HG02763 (cell line): ENCODE results near the gene PTPRB.

ENCODE experiments used
- ATAC-seq: cut with Tn5 transposase; IDR thresholded peaks from one replicate; pipeline ENCODE4 v1.9.1; 2021; ENCODE audit warnings: mild to moderate bottlenecking, moderate library complexity; ENCODE audit not compliant: unreplicated experiment

Gene PTPRB

GRCh38 chr12:70644861-70645260 lies 7.6 kb upstream of the PTPRB start:
- no peak for ATAC-seq

DNA sequence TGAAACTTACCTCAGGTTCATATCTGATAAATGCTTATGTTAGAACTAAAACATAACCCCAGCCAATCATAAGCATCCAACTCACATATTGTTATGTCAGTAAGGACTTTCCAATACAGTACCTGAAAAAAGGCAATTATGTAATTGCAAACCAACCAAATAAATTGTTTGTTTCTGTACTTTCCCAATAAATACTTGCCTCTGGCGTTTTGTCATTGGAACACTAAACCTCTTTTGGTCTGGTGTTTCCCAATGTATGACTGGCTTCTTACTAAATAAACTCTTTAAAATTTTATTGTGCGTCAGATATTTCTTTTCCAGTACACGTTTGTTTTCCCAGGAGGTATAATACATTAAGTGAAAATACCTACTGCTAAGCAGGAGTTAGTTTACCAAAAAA lies 6.7 kb upstream of the PTPRB start:
- ATAC-seq: no peak

GRCh38 chr12:70641691-70642090 lies 4.5 kb upstream of the PTPRB start:
- ATAC-seq: no peak

DNA sequence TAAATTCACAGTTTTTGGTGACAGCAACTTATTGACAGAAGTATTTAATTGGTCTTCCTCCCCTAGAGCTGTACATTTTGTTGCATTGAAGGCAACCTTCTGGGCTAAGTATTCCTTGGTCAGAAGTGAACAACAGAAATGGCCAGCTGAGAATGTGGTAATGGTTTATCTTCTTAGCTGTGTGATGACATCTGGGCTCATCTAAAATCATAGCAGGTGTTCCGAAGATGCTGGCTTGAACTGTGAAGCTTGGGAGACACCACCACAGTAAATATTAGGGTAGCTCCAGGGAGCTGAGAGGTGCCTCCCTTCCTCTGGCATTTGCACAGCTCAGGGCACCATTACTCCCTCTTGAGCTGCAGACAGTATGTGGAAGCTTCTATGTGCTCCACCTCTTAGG lies 3.7 kb upstream of the PTPRB start:
- no peak for ATAC-seq

DNA sequence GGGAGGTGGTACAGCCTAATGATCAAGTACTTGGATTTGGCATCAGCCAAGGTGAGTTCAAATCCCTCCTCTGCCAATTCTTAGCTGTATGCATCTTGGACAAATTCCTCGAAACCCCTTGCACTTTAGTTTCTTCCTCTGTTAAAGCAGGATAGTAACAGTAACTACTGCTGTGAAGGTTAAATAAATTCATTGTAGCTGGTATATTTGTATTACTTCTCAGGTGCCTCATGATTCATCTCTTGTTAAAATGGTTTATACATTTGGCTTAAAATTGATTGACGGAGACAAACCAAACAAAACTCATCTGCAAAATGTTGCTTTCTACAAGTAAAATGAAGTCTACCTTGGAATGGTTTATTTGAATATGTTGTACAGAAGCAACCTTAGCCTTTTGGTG lies 2.3 kb upstream of the PTPRB start:
- no peak for ATAC-seq

DNA sequence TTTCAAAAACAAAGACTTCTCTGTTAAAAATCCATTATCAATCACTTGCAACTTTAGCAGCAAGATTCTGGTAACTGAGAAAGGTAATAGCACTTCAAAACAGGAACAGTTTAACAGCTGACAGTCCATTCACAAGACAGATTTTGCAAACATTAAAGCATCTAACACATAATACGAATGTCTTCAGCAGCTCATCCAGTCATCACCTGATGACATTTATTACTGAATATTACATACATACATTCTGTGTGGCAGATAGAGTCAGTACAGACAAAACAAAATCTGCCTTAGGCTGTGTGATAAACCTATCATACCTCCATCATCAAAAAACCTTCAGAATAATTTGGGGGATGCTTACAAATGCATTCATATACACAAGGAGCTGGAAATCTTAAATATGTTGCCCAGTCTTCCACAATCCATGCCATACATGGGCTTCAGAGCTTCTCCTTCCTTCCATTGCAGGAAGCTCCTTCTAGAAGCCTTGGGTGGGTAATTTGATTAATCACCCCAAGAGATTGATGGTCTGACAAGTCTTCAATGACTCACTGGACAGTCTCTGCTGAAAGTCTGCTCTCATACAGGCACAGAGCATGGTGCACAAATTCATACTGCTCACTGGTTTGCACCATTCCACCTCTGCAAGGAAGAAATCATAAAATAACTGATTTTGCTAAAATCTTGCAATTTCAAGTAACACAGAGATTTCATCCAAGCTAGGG lies 1.6 kb upstream of the PTPRB start:
- no peak for ATAC-seq

DNA sequence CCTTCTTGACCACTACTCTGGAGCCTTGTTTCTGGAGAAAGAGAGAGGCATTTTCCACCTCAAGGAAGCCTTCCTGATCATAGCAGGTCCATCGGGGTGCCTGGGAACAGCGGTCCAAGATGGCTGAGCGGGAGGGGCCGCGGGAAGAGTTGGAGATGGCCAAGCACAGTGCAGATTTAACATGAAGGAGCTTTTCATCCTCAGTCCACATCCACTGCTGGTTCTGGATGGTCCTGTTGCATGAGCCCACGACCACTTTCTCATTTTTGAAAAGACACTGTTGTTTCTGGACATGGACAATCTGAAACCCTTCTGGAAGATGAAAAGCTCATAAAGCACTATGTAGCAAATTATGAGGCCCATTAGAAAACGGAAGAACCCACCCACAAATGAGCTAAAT lies 1.5 kb downstream of the PTPRB start:
- ATAC-seq: no peak

GRCh38 chr12:70628701-70629480 lies 8.3 kb downstream of the PTPRB start:
- no peak for ATAC-seq

DNA sequence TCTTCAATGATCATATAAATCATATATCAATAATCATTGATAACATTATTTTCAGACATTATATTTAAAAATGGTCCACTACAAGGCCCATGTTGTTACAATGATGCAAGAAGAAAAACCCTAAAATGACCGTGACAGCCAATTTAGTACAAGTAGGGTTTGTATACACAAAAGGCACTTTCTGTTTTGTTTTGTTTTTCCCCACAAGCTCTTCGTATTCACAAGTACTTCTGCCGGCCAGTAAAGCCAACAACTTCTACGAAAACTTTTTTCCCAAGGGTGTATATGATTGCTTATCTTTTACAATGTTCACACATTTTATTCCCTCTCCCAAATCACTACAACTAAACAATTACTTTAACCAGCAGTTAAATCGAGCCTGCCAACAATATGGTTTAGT lies 9.6 kb downstream of the PTPRB start:
- no peak for ATAC-seq

- no peak for ATAC-seq
Observed at GRCh38 chr12:70626180-70626579, 11.0 kb downstream of the PTPRB start.

- no peak for ATAC-seq
Observed at GRCh38 chr12:70619471-70620152, 17.6 kb downstream of the PTPRB start.

- no peak for ATAC-seq
Observed at GRCh38 chr12:70618371-70618770, 18.9 kb downstream of the PTPRB start.

DNA sequence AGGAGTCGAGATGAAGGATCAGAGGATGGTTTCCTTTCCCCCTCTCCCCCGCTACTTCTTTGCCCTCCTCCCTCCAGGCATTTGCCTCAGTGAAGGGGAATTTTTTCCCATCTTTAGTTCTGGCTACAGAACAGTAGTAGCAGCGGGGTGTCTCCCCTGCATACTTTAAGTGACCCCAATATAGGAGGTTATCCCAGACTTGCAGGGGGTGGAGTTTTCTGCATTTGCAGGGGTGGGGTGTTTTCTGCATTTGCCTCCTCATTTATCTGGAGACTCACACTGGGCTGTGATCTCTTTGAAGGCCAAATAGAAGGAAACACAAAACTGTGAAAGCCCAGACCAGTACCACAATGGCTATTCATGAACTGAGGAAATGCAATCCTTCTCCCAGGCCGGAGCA lies 19.8 kb downstream of the PTPRB start:
- no peak for ATAC-seq

GRCh38 chr12:70615174-70615866 lies 21.9 kb downstream of the PTPRB start:
- ATAC-seq: no peak

DNA sequence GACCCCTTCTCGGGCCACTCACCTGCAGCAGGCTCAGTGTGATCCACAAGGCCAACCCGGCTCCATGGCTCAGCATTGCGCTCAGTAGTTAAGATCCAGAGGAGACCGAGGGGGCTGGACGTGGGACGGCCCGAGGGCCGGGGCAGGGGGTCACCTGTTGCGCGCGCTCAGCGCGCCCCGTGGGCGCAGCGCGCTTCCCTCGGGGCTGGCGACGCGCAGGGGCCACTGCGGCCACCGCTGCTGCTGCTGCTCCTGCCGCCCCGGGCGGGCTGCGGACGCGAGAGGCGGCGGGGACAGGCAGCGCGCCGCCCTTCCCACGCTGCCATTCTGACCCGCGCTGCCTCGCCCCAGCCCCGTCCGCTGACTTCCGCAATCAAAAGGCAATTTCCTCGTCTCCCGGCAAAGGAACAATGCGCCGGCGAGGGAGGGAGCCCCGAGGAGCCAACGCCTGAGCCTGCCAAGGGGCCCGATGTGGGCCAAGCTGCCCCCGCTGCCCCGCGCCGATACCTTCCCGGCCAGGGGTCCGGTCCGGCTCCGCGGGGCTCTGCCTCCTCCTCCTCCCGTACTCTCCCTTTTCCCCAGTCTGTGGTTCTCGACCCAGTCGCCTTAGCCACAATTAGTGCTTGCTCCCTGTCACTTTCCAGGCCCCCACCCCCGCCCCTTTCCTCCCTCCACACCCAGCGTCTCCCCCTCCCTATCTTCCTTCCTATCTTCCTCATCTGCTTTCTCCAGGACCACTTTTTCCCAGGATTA lies 27.3 kb downstream of the PTPRB start:
- no peak for ATAC-seq

- no peak for ATAC-seq
Observed at GRCh38 chr12:70609203-70609602, 28.0 kb downstream of the PTPRB start.

DNA sequence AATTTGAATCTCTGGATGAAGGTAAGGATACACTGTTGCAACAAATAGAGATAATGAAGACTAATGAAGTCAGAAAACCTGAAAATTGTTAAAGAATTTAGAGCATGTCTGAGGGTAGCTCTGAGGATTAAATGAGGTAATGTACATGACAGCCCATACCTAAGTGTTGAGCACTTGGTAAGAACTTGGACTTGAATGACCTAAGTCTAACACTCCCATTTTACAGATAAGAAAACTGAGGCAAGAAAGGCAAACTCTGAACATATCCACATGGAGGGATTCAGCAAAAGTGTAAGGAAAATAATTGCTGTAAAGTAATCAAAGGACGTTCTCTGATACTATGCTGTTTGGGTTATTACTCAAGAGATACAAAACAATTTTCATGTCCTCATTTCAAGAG lies 29.0 kb downstream of the PTPRB start:
- ATAC-seq: no peak

DNA sequence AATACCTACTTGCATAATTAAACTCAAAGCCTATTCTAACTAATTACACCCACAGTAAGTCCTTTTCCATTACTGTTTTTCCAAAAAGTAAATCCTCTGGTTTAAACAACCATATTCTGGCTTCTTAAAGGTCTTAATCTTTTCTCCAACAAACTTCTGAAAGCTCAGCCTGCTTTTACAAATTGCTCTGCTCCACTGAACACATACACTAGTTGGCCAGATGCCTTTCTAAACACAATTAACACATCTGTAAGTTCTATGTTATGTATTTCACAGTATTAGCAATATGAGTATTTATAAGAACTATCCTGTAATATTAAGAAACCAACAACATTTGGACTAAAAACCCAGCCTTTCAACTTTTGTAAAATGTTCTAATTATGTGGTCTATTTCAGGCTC lies 30.1 kb downstream of the PTPRB start:
- no peak for ATAC-seq

- ATAC-seq: no peak
Observed at GRCh38 chr12:70605976-70606375, 31.3 kb downstream of the PTPRB start.

DNA sequence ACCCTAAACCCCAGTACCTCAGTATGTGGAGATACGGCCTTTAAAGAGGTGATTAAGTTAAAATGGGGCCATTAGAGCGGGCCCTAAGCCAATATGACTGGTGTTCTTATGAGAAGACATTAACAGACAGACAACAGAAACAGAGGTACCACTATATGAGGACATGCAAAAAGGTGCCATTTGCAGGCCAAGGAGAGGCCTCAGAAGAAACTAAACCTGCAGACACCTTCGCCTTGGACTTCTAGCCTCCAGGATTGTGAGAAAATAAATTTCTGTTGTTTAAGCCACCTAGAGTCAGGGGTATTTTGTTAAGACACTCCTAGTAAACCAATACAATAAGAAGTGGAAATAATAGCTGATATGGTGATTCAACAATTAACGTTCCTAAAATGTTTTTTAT lies 32.6 kb downstream of the PTPRB start:
- ATAC-seq: no peak

DNA sequence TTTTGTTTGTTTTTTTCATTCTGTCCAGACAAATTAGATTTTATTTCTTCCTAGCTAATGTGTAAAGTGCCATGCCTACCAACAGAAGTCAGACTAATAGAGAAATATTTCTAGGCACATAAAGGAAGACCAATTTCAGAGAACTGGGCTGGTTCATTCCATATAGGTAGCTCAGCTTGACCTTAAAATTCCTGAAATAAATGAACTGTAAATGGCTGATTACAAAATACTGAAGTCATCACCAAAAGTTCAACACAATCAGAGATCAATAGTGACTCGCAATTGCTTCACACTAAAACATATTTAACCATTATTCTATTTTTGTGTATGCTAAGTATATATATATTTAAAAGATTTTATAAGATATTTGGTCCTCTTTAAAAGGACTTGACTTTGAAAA lies 34.2 kb downstream of the PTPRB start:
- ATAC-seq: no peak
